ENCODE data around the gene CPLANE1. TPM values are rescaled to one million over a fixed set of nuclear protein-coding genes. Genes with fewer than 3 reads are reported as not detected.

CPLANE1 gene
- total and polyA plus RNA-seq, 12 donors: 3.8 to 29.7 (median 12.7) TPM

DNA sequence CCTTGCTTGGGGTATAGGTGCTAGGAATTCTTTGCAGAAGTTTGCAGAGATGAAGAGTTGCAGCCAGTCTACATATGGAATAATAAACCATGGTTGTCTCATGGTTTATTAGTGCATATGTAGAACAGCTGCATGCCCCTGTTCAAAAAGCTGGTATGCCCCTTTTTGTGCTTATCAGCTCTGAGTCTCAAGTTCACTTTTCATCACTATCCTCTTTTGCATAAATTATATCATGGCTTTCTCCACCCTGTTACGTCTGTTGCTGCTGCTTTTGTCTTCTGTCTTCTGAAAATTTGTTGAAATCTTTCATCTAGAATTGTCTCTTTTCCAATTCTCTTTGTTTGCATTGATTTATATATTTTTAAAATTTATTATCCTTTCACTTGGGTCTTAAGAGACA, 172.0 kb downstream of the CPLANE1 start:
- no peak for DNase-seq
- WGBS, 4 donors: 86 to 98% (median 93%) methylated on average over 1 of the region's 1 CpG
- H3K27ac ChIP-seq: no peak overlapping the region
- no peaks in the 10 kb centered on the region for H3K27me3 ChIP-seq
- intact Hi-C loops (cut with DNase I): no loop called here
- H3K9me3 ChIP-seq (replicated peaks in 1 of 3): no peaks in the 10 kb centered on the region
- no peaks in the 10 kb centered on the region for H3K4me1 ChIP-seq (replicated peaks in 1 of 2)
- no peak for TF ChIP-seq POLR2A (IDR thresholded peaks at IDR 0.05)
- TF ChIP-seq, protein P1, sequence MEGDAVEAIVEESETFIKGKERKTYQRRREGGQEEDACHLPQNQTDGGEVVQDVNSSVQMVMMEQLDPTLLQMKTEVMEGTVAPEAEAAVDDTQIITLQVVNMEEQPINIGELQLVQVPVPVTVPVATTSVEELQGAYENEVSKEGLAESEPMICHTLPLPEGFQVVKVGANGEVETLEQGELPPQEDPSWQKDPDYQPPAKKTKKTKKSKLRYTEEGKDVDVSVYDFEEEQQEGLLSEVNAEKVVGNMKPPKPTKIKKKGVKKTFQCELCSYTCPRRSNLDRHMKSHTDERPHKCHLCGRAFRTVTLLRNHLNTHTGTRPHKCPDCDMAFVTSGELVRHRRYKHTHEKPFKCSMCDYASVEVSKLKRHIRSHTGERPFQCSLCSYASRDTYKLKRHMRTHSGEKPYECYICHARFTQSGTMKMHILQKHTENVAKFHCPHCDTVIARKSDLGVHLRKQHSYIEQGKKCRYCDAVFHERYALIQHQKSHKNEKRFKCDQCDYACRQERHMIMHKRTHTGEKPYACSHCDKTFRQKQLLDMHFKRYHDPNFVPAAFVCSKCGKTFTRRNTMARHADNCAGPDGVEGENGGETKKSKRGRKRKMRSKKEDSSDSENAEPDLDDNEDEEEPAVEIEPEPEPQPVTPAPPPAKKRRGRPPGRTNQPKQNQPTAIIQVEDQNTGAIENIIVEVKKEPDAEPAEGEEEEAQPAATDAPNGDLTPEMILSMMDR (IDR thresholded peaks at IDR 0.05): no peak
- H3K36me3 ChIP-seq (replicated peaks in 1 of 2): no peaks in the 10 kb centered on the region
- H3K4me3 ChIP-seq: no peak overlapping the region

DNA sequence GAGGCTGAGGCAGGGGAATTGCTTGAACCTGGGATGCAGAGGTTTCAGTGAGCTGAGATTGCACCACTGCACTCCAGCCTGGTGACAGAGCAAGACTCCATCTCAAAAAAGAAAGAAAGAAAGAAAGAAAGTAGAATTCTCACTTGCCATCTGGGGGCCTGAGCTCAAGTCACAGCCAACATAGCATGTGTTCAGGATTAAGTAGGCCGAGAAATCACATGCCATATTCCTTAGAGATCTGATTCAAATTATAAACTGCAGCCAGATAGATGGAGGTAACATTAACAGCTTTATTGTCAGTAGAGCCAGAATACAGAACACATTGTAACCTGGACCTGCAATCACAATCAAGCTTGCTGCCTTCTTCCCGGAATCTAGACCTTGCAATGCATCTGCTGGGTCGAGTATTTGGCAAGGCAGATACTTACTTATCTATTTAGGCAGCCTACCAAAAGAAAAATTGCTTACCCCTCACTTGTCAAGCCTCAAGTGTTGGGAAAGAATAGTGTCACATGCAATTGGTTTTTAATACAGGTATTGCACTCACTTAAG, 173.7 kb downstream of the CPLANE1 start:
- Histone ChIP-seq H3K27me3 (no peaks in the 10 kb centered on the region), H3K9me3 (replicated peaks in 1 of 3) (no peaks in the 10 kb centered on the region), H3K4me1 (replicated peaks in 1 of 2) (no peaks in the 10 kb centered on the region), H3K36me3 (replicated peaks in 1 of 2) (no peaks in the 10 kb centered on the region), H3K4me3 (no peak overlapping the region), H3K27ac (no peak overlapping the region)
- peak in 1 of 7 donors; percentile 30 for DNase-seq
- TF ChIP-seq POLR2A (IDR thresholded peaks at IDR 0.05): no peak
- TF ChIP-seq, protein P1 (IDR thresholded peaks at IDR 0.05): no peak
- intact Hi-C loops (cut with DNase I): no loop called here
- WGBS, 4 donors: 68 to 80% (median 74%) methylated on average over 3 of the region's 3 CpGs

DNA sequence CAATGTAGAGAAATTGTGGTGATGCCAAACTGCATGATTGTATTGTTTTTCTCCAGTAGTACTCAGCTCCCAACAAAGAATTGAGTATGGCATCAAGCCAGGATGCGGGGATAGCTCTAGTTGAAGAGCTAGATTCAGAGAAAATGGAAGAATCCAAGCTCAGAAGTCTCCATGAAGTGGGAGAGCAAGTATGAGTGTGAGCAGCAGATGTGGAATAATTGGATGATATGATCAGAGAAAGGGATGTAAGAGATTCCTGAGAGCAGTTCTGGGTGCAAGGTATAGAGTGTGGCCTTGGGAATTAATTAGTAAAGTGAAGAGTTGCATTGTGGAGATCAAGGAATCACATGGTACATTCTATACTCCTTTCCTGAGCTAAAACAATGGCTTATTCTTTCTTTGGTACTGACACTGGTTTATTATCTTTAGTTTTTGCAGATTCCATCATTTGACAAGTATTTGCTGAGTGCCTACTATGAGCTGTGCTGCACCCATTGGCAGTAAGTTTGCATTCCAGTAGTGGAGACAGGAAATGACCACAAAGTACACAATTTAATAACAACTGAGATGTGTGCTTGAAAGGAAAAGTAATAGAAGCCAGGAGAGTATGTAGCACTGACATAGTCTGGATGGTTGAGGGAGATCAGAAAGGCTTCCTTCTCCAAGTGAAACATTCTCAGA, 177.1 kb downstream of the CPLANE1 start:
- intact Hi-C loops (cut with DNase I): no loop called here
- no peak for TF ChIP-seq POLR2A (IDR thresholded peaks at IDR 0.05)
- TF ChIP-seq, protein P1 (IDR thresholded peaks at IDR 0.05): no peak

DNA sequence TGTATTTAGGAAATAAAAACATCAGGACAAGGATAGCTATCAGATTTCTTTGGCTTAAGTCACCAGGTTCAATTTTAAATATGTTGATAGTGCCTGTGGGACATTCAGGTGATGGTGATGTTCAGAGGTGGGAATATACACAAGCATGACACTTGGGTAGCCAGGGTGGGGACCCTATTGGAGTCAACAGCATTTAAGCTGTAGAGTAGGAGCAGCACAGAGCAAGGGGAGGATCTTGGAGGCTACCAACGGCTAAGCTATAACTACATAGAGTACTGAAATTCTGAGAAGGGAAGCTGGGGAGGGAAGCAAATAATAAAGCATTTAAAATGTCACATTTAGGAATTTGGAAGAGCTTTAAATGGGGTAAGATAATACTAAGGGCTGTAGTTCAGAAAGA, 177.7 kb downstream of the CPLANE1 start:
- TF ChIP-seq, protein P1 (IDR thresholded peaks at IDR 0.05): no peak
- no peak for TF ChIP-seq POLR2A (IDR thresholded peaks at IDR 0.05)
- intact Hi-C loops (cut with DNase I): no loop called here
- Histone ChIP-seq H3K36me3 (replicated peaks in 1 of 2) (no peaks in the 10 kb centered on the region), H3K27ac (no peak overlapping the region), H3K4me1 (replicated peaks in 1 of 2) (no peaks in the 10 kb centered on the region), H3K9me3 (replicated peaks in 1 of 3) (no peaks in the 10 kb centered on the region), H3K4me3 (no peak overlapping the region), H3K27me3 (no peaks in the 10 kb centered on the region)
- no peak for DNase-seq
- 72 to 84% (median 78%) methylated on average over 1 of the region's 1 CpG for WGBS, 4 donors

More for the DNA sequence above, 177.1 kb downstream of the CPLANE1 start:
- peak in 1 of 7 donors; percentile 10 for DNase-seq
- Histone ChIP-seq H3K27me3 (no peaks in the 10 kb centered on the region), H3K36me3 (replicated peaks in 1 of 2) (no peaks in the 10 kb centered on the region), H3K27ac (no peak overlapping the region), H3K9me3 (replicated peaks in 1 of 3) (no peaks in the 10 kb centered on the region), H3K4me1 (replicated peaks in 1 of 2) (no peaks in the 10 kb centered on the region), H3K4me3 (no peak overlapping the region)
- 48 to 69% (median 68%) methylated on average over 1 of the region's 1 CpG for WGBS, 4 donors

Data from adrenal gland (tissue), 12 donors.